ENCODE measurements around the gene MYB.

- TF ChIP-seq BCL11A (IDR thresholded peaks at IDR 0.05; ENCODE audit: low read depth in 2 of 2, low read length in 2 of 2) (no peak), KDM1A (IDR thresholded peaks at IDR 0.05; ENCODE audit: borderline replicate concordance, low read length) (no peak), POLR2A (IDR thresholded peaks at IDR 0.05; ENCODE audit: control extremely low read depth in 1 of 2, low read depth in 2 of 2, low read length in 2 of 2) (no peak), ZNF274 (IDR thresholded peaks at IDR 0.05; ENCODE audit: borderline replicate concordance, extremely low read depth, low read length) (no peak), SUZ12 (IDR thresholded peaks at IDR 0.05; ENCODE audit: low read length) (no peak), ATF3 (IDR thresholded peaks at IDR 0.05; ENCODE audit: insufficient read depth, low read depth, low read length) (no peak), CTCF (IDR thresholded peaks at IDR 0.05; ENCODE audit: control extremely low read depth in 1 of 3, insufficient read depth in 1 of 3, low read depth in 1 of 3, low read length in 3 of 3) (no peak), EZH2 (IDR thresholded peaks at IDR 0.05; ENCODE audit: low read depth, low read length, severe bottlenecking) (no peak), TEAD4 (IDR thresholded peaks at IDR 0.05; ENCODE audit: low read depth, low read length) (no peak), BRCA1 (IDR thresholded peaks at IDR 0.05; ENCODE audit: low read depth, low read length) (no peak), SIN3A (conservative IDR thresholded peaks at IDR 0.05 in 1 of 2, IDR thresholded peaks at IDR 0.05 in 1 of 2; ENCODE audit: low read depth in 1 of 2, low read length in 2 of 2) (no peak), CHD1 (IDR thresholded peaks at IDR 0.05; ENCODE audit: low read depth, low read length) (no peak), HDAC6 (IDR thresholded peaks at IDR 0.05; ENCODE audit: low read depth, low read length) (no peak)
Observed at GRCh38 chr6:135212020-135212806, 31.1 kb downstream of the MYB start.

All from H1 (cell line).